OCI-LY3 (cell line): ENCODE data around the gene BOD1L1.
A peak's percentile ranks its signal among the peaks of the same experiment; 100 is the strongest.

Experiments used
- H2AFZ ChIP-seq: fragments of 200-600, 300-600 bp; shearing (Covaris generic); 2 replicates; pipeline ENCODE4 v1.6.0; 2014; ENCODE audit warnings: antibody characterized with exemption, low read depth, low read length
- H3K27ac ChIP-seq: fragments of 200-600, 300-600 bp; sonication (generic); 2 replicates; pipeline ENCODE4 v1.5.1; 2014; ENCODE audit warnings: mild to moderate bottlenecking, low read length, moderate library complexity, mixed read lengths
- H3K27me3 ChIP-seq: fragments of 200-600, 300-600 bp; sonication (generic); 2 replicates; pipeline ENCODE4 v1.6.1; 2014; ENCODE audit warnings: low read depth, low read length, mixed read lengths
- H3K36me3 ChIP-seq: fragments of 200-600, 300-600 bp; sonication (generic); replicated peaks from 2 replicates; pipeline ENCODE3; 2014; ENCODE audit warnings: low read depth, low read length, mixed read lengths
- H3K4me1 ChIP-seq: fragments of 300-600, 200-600 bp; sonication (generic); 2 replicates; pipeline ENCODE4 v1.6.1; 2014; ENCODE audit warnings: low read length, mixed read lengths
- H3K4me2 ChIP-seq: fragments of 200-600, 300-600 bp; sonication (generic); 2 replicates; pipeline ENCODE4 v1.6.1; 2014; ENCODE audit warnings: low read length, mixed read lengths
- H3K4me3 ChIP-seq: fragments of 300-600, 200-600 bp; sonication (generic); 2 replicates; pipeline ENCODE4 v1.5.1; 2014; ENCODE audit warnings: antibody characterized with exemption, mild to moderate bottlenecking, low read length, moderate library complexity
- H3K79me2 ChIP-seq: fragments of 300-600, 200-600 bp; shearing (Covaris generic); 2 replicates; pipeline ENCODE4 v1.6.1; 2014; ENCODE audit warnings: mild to moderate bottlenecking, low read length, mixed read lengths
- H3K9ac ChIP-seq: fragments of 300-600, 200-600 bp; shearing (Covaris generic); 2 replicates; pipeline ENCODE4 v1.6.0; 2014; ENCODE audit warnings: mild to moderate bottlenecking, low read length, moderate library complexity
- H3K9me3 ChIP-seq: fragments of 200-600, 300-600 bp; shearing (Covaris generic); 2 replicates; pipeline ENCODE4 v1.6.1; 2014; ENCODE audit warnings: low read length, mixed read lengths; ENCODE audit not compliant: insufficient read depth
- H4K20me1 ChIP-seq: fragments of 200-600, 300-600 bp; sonication (generic); 2 replicates; pipeline ENCODE4 v1.6.1; 2016; ENCODE audit warnings: low read length, mixed read lengths; ENCODE audit not compliant: insufficient read depth
- EZH2phosphoT487 ChIP-seq: fragments of 200-600 bp; shearing (Covaris generic); IDR thresholded peaks from 2 replicates; pipeline ENCODE4 v1.6.1; 2018; ENCODE audit warnings: antibody characterized with exemption, mixed run types, low read depth
- TF ChIP-seq, protein P1 (sequence below): fragments of 200-600, 300-600 bp; sonication (generic); IDR thresholded peaks from 2 replicates; pipeline ENCODE4 v1.5.1; 2014; ENCODE audit warnings: antibody characterized with exemption, low read length, low read depth

BOD1L1 gene

DNA sequence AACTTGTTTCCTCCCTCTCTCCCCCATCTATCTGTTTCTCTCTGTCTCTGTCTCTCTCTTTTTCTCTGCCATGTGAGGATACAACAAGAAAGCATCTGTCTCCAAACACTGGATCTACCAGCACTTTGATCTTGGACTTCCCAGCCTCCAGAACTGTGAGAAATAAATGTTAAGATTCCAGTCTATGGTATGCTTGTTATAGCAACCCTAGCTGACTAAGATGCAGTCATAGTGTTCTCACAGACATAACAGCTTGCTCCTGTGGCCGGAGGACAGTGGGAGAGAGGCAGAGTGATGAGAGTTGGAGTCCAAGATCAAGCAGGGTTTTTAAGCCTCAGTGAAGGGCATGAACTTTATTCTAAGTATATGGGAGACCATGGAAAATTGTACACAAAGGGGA is 74.4 kb downstream of the BOD1L1 start:
- no peak overlapping the region for H3K4me3 ChIP-seq
- no peaks in the 10 kb centered on the region for H3K9me3 ChIP-seq
- no peaks in the 10 kb centered on the region for H3K36me3 ChIP-seq
- no peak overlapping the region for H3K9ac ChIP-seq
- H3K27ac ChIP-seq, result no peak overlapping the region
- TF ChIP-seq, protein P1, sequence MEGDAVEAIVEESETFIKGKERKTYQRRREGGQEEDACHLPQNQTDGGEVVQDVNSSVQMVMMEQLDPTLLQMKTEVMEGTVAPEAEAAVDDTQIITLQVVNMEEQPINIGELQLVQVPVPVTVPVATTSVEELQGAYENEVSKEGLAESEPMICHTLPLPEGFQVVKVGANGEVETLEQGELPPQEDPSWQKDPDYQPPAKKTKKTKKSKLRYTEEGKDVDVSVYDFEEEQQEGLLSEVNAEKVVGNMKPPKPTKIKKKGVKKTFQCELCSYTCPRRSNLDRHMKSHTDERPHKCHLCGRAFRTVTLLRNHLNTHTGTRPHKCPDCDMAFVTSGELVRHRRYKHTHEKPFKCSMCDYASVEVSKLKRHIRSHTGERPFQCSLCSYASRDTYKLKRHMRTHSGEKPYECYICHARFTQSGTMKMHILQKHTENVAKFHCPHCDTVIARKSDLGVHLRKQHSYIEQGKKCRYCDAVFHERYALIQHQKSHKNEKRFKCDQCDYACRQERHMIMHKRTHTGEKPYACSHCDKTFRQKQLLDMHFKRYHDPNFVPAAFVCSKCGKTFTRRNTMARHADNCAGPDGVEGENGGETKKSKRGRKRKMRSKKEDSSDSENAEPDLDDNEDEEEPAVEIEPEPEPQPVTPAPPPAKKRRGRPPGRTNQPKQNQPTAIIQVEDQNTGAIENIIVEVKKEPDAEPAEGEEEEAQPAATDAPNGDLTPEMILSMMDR, result no peak
- TF ChIP-seq EZH2phosphoT487, result no peak
- H3K4me2 ChIP-seq, result no peak overlapping the region
- peaks cover 12% of the 10 kb centered on the region for H3K4me1 ChIP-seq
- no peaks in the 10 kb centered on the region for H3K79me2 ChIP-seq
- H4K20me1 ChIP-seq, result no peaks in the 10 kb centered on the region
- no peak overlapping the region for H2AFZ ChIP-seq
- H3K27me3 ChIP-seq, result no peaks in the 10 kb centered on the region

DNA sequence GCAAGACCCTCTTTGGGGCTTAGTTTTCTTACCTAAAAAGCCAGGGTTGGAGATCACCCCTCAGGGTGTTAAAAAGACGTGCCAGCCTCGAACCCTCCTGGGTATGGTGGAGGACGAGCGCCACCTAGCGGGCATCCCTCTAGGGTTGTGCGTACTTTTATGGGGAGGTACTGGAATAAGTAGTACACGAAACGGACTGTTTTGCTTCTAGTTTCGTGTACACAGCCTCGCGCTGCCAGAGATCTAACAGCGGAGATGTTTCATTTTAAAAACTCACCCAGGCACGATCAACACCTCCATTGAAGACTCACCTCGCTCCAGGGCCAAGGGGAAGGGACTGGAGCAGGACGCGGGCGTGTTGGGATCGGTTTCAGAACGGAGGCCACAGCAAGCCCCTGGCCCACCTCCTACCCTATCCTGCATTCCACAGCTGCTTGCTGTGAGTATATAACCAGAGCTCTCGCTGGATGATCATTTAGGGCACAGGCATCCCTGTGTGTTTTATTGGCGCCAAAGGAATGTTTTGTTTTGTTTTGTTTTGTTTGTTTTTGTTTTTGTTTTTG is 78.5 kb downstream of the BOD1L1 start:
- peak overlapping the region; percentile 90 for H2AFZ ChIP-seq
- peak overlapping the region; percentile 95 for H3K4me3 ChIP-seq

DNA sequence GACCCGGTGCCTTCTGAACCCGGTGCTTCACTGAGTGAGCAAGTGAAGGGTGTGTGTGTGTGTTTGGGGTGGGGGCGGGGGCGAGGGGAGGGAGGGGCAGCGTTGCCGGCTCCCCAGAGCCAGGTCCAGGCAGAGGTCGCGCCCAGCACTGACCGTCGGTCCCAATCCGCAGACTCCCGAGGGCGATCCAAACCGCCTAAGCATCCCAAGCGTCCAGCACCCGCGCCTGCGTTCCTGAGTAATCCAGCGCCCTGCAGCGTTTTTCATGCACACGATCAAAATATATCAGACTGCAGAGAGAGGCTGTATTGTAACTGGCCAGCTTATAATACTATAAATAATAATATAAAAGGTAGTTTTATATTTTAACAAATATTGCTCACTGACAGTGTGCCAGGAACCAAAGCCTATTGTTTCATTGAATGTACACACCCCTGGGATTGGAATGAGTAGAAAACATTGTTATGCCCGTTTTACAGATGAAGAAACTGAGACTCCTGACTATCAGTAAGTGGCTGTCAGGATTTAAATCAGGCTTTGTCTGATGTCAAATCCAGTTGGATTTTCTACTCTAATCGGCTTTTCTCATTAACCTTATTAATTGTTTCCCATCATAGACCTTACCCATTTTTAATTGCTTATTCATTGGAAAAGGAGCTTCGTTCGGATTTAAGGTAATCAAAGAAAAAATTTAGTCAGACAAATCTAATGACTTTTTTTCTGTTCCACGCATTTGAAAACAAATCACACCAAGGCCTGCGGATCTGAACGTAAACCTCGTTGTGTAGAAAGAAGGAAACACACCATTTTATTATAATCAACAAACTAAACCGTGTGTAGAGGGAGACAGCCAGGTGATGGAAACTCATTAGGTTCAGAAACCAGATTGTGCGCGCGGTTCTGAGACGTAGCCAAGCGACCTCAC is 79.2 kb downstream of the BOD1L1 start:
- TF ChIP-seq EZH2phosphoT487, result no peak
- TF ChIP-seq, protein P1, result no peak
- peak overlapping the region; percentile 60 for H3K27ac ChIP-seq
- H3K9me3 ChIP-seq, result peaks cover 10% of the 10 kb centered on the region
- H2AFZ ChIP-seq, result peak overlapping the region; percentile 88
- peaks cover 18% of the 10 kb centered on the region for H3K4me1 ChIP-seq
- peak overlapping the region; percentile 94 for H3K4me2 ChIP-seq
- H3K36me3 ChIP-seq, result peaks cover 11% of the 10 kb centered on the region
- peak overlapping the region; percentile 95 for H3K4me3 ChIP-seq
- no peaks in the 10 kb centered on the region for H3K79me2 ChIP-seq
- H3K9ac ChIP-seq, result peak overlapping the region; percentile 89
- no peaks in the 10 kb centered on the region for H4K20me1 ChIP-seq
- H3K27me3 ChIP-seq, result no peaks in the 10 kb centered on the region

More for the DNA sequence above, 78.5 kb downstream of the BOD1L1 start:
- peaks cover 11% of the 10 kb centered on the region for H3K36me3 ChIP-seq
- TF ChIP-seq, protein P1, result peak; percentile 92
- no peak for TF ChIP-seq EZH2phosphoT487
- H4K20me1 ChIP-seq, result no peaks in the 10 kb centered on the region
- H3K27ac ChIP-seq, result peak overlapping the region; percentile 38
- H3K4me2 ChIP-seq, result peak overlapping the region; percentile 94
- peak overlapping the region; percentile 82 for H3K9ac ChIP-seq
- no peaks in the 10 kb centered on the region for H3K79me2 ChIP-seq
- H3K4me1 ChIP-seq, result peaks cover 18% of the 10 kb centered on the region
- H3K27me3 ChIP-seq, result no peaks in the 10 kb centered on the region
- peaks cover 10% of the 10 kb centered on the region for H3K9me3 ChIP-seq

DNA sequence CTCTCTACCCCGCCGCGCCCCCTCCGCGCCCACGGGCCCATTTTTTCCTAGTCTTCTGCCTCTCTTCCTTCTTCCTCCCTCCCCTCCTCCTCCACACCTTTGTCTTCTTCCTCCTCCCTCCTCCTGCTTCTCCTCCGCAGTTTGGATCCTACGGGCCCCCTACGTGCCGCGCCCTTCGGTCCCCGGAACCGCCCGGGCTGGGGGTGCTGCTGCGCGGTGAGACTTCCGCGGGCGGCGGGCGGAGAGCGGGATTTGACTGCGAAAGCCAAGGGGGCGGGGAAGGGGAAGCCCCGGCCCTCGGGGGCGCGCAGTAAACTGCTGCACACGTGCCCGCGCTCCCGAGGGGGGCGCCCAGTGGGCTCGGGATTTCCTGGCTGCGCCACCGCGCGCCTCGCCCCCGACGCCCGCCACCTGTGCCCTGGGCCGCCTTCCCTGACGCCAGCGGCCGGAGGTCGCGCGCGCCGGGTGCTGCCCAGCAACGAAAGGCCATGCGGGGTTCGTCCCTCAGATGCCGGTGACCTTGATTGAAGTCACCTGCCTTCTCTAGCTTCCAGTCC is 80.0 kb downstream of the BOD1L1 start:
- Histone ChIP-seq H3K4me1 (peaks cover 18% of the 10 kb centered on the region), H3K27me3 (no peaks in the 10 kb centered on the region), H3K27ac (peak overlapping the region; percentile 60), H3K4me3 (peak overlapping the region; percentile 95), H3K36me3 (peaks cover 11% of the 10 kb centered on the region), H3K79me2 (no peaks in the 10 kb centered on the region), H3K9me3 (peaks cover 10% of the 10 kb centered on the region), H4K20me1 (no peaks in the 10 kb centered on the region), H2AFZ (peak overlapping the region; percentile 88), H3K4me2 (peak overlapping the region; percentile 94), H3K9ac (peak overlapping the region; percentile 89)
- no peak for TF ChIP-seq EZH2phosphoT487
- TF ChIP-seq, protein P1, result no peak
